Measurements from ENCODE around the gene COQ7.

Gene COQ7

DNA sequence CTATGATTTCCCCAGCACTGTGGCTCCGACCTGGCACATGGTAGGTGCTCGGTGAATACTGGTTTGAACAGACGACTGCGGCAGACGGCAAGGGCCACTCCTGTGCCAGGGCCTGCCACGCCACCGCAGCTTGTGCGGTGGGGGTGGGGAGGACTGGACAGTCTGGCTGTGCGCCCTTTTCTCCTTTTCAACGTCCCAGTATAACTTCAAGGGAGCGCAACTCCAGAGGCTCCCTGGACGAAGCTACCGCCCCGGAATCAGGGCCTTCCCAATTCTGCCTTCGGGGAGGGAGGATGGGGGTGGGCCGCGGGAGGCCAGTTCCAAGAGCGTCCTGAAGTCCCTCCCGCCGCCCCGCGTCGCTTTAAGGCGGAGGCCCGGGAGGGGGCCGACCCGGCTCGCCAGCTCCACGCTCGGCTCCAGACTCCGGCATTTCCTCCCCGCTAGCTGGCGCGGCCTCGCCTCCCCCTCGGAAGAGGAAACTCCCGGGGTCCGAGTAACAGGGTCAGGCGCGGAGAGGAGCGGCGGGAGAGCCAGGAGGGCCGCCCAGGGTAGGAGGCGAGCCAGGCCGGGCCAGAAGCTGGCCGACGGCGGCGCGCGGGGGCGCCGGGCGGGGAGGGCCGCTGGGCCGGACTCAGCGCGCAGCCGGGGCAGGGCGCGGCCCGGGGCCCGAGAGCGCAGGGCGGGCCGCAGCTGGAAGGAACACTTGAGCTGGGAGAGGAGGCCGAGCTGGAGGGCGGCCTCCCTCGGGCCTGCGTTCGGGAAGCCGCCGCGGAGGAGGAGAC lies 46.4 kb downstream of the COQ7 start, which contains the start of gene ITPRIPL2:
TSS of gene ITPRIPL2 (plus strand) at position 388 of the 782 bp plus-strand sequence. CDS start 498 bp downstream, outside the sequence.
- no peak for DNase-seq

DNA sequence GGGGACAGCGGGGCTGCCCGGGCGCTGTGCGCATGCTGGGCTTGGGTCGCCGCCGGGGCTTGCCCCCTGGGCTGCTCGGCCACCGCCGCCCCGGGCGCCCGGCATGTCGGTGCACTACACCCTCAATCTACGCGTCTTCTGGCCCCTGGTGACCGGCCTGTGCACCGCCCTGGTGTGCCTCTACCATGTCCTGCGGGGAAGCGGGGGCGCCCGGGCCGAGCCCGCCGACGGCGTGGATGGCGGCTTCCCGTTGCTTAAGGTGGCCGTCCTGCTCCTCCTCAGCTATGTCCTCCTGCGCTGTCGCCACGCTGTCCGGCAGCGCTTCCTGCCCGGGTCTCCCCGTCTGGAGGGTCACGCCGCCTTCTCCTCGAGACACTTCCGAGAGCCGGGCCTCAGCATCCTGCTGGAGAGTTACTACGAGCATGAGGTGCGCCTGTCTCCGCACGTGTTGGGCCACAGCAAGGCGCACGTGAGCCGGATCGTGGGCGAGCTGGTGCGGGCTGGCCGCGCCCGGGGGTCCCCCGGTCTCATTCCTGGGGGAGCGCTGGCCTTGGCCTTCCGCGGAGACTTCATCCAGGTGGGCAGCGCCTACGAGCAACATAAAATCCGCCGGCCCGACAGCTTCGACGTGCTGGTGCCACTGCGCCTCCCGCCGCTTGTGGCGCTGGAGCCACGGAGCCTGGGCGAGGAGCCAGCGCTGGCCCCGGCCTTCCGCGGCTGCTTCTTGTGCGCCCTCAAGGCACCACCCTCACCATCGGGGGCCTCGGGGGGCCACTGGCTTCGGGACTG lies 47.1 kb downstream of the COQ7 start:
- DNase-seq: no peak

GRCh38 chr16:19115148-19116021 lies 48.0 kb downstream of the COQ7 start:
- DNase-seq: no peak

- DNase-seq: no peak
Observed at GRCh38 chr16:19116711-19117449, 49.5 kb downstream of the COQ7 start.

DNA sequence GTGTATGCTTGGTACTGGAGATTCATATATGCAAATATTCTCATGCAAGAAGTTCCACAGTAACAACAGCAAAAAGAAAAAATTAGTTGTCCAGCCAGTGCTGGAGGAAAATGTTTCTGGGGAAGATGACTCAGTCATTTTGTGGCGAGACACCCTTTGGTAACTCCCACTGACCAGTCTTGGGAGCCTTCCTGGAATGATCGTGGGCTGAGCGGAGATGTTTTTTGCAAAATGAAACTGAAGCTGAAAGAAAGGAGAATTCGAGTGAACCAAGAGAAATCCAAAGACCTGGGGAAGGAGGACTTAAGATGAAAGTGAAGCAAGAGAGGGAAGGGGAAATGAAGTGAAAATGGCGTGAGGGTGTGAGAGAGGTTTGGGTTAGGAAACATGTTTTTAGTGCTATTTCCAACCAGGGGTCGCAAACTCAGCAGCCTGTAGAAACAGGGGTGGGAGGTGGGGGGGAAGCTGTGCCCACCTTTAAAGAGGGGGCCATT lies 51.6 kb downstream of the COQ7 start:
- DNase-seq: no peak

- DNase-seq: no peak
Observed at GRCh38 chr16:19119564-19119963, 52.1 kb downstream of the COQ7 start.

DNA sequence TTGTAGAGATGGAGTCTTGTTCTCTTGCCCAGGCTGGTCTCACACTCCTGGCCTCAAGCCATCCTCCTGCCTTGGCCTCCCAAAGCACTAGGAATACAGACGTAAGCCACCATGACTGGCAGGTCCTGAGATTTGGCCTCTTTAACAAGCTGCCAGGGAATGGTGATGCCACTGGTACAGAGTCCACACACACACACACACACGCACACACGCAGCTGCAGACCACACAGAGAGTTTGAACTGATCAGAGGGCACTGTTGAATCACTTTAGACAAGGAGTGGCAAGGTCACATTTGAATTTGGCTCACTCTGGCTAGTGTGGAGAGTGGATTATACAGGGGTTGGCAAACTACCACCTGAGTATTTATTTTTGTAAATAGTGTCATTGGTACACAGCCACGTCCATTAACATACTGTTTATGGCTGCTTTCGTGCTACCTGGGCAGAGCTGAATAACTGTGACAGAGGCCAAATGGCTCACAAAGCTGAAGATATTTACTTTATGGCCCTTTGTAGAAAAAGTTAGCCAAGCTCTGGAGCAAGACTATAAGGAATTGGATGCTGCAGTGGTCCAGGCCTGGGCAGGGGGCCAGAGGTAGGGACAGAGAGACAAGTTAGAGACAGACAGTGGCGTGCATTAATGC lies 56.2 kb downstream of the COQ7 start:
- no peak for DNase-seq

GRCh38 chr16:19126300-19126699 lies 58.9 kb downstream of the COQ7 start:
- no peak for DNase-seq

DNA sequence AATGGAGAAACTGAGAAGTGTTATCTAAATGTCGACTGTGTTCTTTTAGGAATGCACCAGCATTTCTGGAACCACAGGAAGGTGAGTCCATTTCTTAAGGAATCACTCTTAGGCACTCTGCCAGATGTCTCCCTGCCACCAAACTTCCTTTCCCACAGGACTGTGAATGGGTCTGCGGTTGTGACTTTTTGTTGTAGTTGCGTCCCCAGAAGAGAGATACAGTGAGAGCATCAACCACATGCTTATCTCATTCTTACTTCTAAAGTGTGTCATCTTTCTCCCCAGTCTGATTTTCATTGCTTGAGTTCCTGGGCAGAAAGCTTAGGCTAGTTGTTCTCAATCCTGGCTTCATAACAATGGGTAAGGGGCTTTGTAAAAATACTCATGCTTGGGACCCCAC lies 59.8 kb downstream of the COQ7 start:
- no peak for DNase-seq

- DNase-seq: no peak
Observed at GRCh38 chr16:19127674-19128131, 60.3 kb downstream of the COQ7 start.

DNA sequence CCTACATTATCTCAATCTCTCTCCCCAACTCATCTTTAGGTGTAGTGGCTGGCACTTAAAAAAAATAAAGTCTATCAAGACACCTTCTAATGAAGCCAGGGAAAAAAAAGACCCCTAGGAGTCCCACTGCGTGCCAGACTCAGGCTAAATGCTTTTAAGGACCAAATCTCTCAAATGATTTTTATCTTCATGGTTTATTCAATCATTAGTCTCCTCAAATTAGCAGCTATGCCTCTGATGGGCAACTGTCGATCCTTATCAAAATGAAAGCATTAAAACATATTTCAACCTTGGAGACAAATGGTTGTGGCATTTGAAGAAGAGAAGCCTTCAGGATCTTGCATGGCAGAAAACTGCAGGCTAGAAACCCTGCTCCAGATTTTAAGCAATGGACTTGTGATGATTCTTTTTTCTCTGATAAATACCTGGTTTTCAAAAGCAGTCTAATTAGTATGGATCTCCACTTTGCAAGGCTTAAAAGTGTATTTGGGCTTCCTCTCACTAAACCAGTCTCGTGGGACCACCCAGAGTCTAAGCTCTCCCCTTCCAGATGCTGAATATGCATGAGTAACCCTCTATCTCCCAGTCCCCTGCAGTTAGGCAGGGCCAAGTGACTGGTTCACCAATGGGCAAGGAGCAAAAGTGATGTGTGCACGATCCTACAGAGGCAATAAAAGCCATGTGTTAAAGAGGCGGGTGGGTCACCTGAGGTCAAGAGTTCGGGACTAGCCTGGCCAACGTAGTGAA lies 61.2 kb downstream of the COQ7 start:
- no peak for DNase-seq
